GM12878 (cell line): Measurements from ENCODE around the gene DRAXIN. TPM values are rescaled to one million over a fixed set of nuclear protein-coding genes. Genes with fewer than 3 reads are reported as not detected.

Experiments
- ATAC-seq: fragments of 200-7000 bp; cut with Tn5 transposase; 3 replicates; pipeline ENCODE4 v1.9.1; 2020; ENCODE audit warnings: mild to moderate bottlenecking, moderate library complexity
- BruUV-seq: library from RNA; stranded (reverse); fragments of 400-500 nt; replicated peaks from 2 replicates; lab custom pipeline; 2021; lab: Mats Ljungman, UMichigan
- CTCF ChIA-PET: fragments of 300-600 bp; sonication (Branson Sonifier 250); formaldehyde crosslinking; extraction: SDS; loops from one replicate; lab custom pipeline; 2021; ENCODE audit warnings: inconsistent platforms; lab: Yijun Ruan, JAX
- POLR2A ChIA-PET: fragments of 350-600 bp; formaldehyde crosslinking; extraction: SDS; loops from one replicate; lab custom pipeline; 2021; ENCODE audit warnings: inconsistent platforms; lab: Charles Lee
- RAD21 ChIA-PET: fragments of 300-600 bp; sonication (Branson Sonifier 250); formaldehyde crosslinking; loops from one replicate; lab custom pipeline; 2023; ENCODE audit warnings: antibody characterized with exemption; ENCODE audit not compliant: unreplicated experiment; lab: Charles Lee
- SMC1A ChIA-PET: fragments of 300-600 bp; sonication (Branson Sonifier 250); formaldehyde crosslinking; loops from one replicate; lab custom pipeline; 2023; ENCODE audit not compliant: unreplicated experiment, uncharacterized antibody; lab: Charles Lee
- DNase-seq: peaks from one replicate; pipeline ENCODE4 v3.0.0-alpha.2; 2011; ENCODE audit warnings: low read depth, low spot score
- FAIRE-seq: peaks from 3 replicates; lab custom pipeline; 2011; peaks lifted over from hg19 to GRCh38; lab: Jason Lieb, UNC
- H2AFZ ChIP-seq: 2 replicates; pipeline ENCODE4 v1.6.0; 2011; ENCODE audit warnings: low read depth, low read length, control low read depth; ENCODE audit not compliant: control insufficient read depth
- H3K27ac ChIP-seq: 2 replicates; pipeline ENCODE4 v1.5.1; 2011; ENCODE audit warnings: control low read depth; ENCODE audit not compliant: control insufficient read depth, insufficient read depth
- H3K27me3 ChIP-seq, 2 experiments: replicated peaks in 1 of 2; 2 replicates each; pipeline versions ENCODE4 v1.6.0 to v1.6.1; 2011; ENCODE audit warnings: low read length in 1 of 2; ENCODE audit not compliant: control insufficient read depth in 2 of 2, insufficient read depth in 2 of 2
- H3K36me3 ChIP-seq, 2 experiments: 2 replicates each; pipeline ENCODE4 v1.5.1; 2011; ENCODE audit warnings: low read length in 1 of 2; ENCODE audit not compliant: control insufficient read depth in 2 of 2, insufficient read depth in 2 of 2
- H3K4me1 ChIP-seq: 2 replicates; pipeline ENCODE4 v1.6.1; 2011; ENCODE audit warnings: mild to moderate bottlenecking, low read length, moderate library complexity, mixed read lengths; ENCODE audit not compliant: control insufficient read depth, insufficient read depth
- H3K4me2 ChIP-seq: 2 replicates; pipeline ENCODE4 v1.6.0; 2011; ENCODE audit warnings: control low read depth; ENCODE audit not compliant: control insufficient read depth, insufficient read depth
- H3K4me3 ChIP-seq: fragments of 200-600 bp; sonication (generic); 2 replicates; pipeline ENCODE4 v1.5.1; 2016
- H3K79me2 ChIP-seq: 2 replicates; pipeline ENCODE4 v1.6.0; 2011; ENCODE audit warnings: low read length; ENCODE audit not compliant: control insufficient read depth, insufficient read depth
- H3K9ac ChIP-seq: 2 replicates; pipeline ENCODE4 v1.8.0; 2011; ENCODE audit warnings: low read length, control low read depth, mixed read lengths; ENCODE audit not compliant: control insufficient read depth, insufficient read depth
- H3K9me3 ChIP-seq: replicated peaks from 3 replicates; pipeline ENCODE4 v1.5.1; 2011; ENCODE audit warnings: mild to moderate bottlenecking, low read length; ENCODE audit not compliant: control insufficient read depth, insufficient read depth
- H4K20me1 ChIP-seq: 2 replicates; pipeline ENCODE4 v1.6.0; 2011; ENCODE audit not compliant: control insufficient read depth, insufficient read depth
- ASH2L ChIP-seq: fragments of 300-600, 200-600 bp; sonication (generic); IDR thresholded peaks from 2 replicates; pipeline ENCODE4 v1.6.1; 2017; ENCODE audit warnings: low read depth, mild to moderate bottlenecking, borderline replicate concordance
- FOXM1 ChIP-seq: IDR thresholded peaks from 2 replicates; pipeline ENCODE4 v1.6.1; 2012; ENCODE audit warnings: low read depth, mild to moderate bottlenecking, inconsistent platforms, low read length, moderate library complexity
- HCFC1 ChIP-seq: fragments of 150-350 bp; IDR thresholded peaks from 2 replicates; pipeline ENCODE4 v1.6.1; 2014; ENCODE audit warnings: low read length
- JUNB ChIP-seq: IDR thresholded peaks from 2 replicates; pipeline ENCODE4 v1.6.1; 2016; ENCODE audit warnings: antibody characterized with exemption, mild to moderate bottlenecking
- KDM1A ChIP-seq: fragments of 200-600 bp; sonication (generic); IDR thresholded peaks from 2 replicates; pipeline ENCODE4 v1.6.1; 2016; ENCODE audit warnings: borderline replicate concordance
- NFIC ChIP-seq: IDR thresholded peaks from 2 replicates; pipeline ENCODE4 v1.6.1; 2012; ENCODE audit warnings: low read depth, mild to moderate bottlenecking, inconsistent platforms, low read length, moderate library complexity
- NRF1 ChIP-seq: conservative IDR thresholded peaks from 2 replicates; pipeline ENCODE4 v1.6.1; 2011; ENCODE audit warnings: mild to moderate bottlenecking, low read depth, low read length, improper control_type of control experiment
- PAX5 ChIP-seq: IDR thresholded peaks from 2 replicates; pipeline ENCODE4 v1.6.1; 2011; ENCODE audit warnings: low read depth, low read length, borderline replicate concordance
- SP1 ChIP-seq: IDR thresholded peaks from one replicate; pipeline ENCODE4 v1.6.1; 2011; ENCODE audit warnings: low read depth, low read length
- SUZ12 ChIP-seq: fragments of 200-600 bp; sonication (generic); IDR thresholded peaks from one replicate; pipeline ENCODE4 v1.6.1; 2018; ENCODE audit warnings: antibody characterized with exemption, mild to moderate bottlenecking; ENCODE audit not compliant: unreplicated experiment
- ZNF207 ChIP-seq: fragments of 450-650 bp; IDR thresholded peaks from 2 replicates; pipeline ENCODE4 v1.6.1; 2014; ENCODE audit warnings: antibody characterized with exemption, mild to moderate bottlenecking, borderline replicate concordance
- ZNF622 ChIP-seq: fragments of 450-650 bp; IDR thresholded peaks from 2 replicates; pipeline ENCODE4 v1.6.1; 2017; ENCODE audit warnings: mild to moderate bottlenecking, inconsistent platforms
- ZZZ3 ChIP-seq: IDR thresholded peaks from 2 replicates; pipeline ENCODE4 v1.6.1; 2011; ENCODE audit warnings: low read depth; ENCODE audit not compliant: control insufficient read depth, insufficient read length
- WGBS: methylation state at CpG from one replicate; pipeline ENCODE4 v1.1.6; 2016; ENCODE audit warnings: low lambda C conversion rate; ENCODE audit not compliant: insufficient replicate concordance, insufficient coverage; ENCODE audit errors: missing lambda C conversion rate; 5-methylcytosine and 5-hydroxymethylcytosine counted together
- in situ Hi-C: fragments of 300-500 bp; cut with MboI; formaldehyde crosslinking; loops from 9 replicates; pipeline ENCODE4 v1.14.3; 2018; ENCODE audit warnings: mixed read lengths
- intact Hi-C: fragments of 100-400 bp; cut with micrococcal nuclease; formaldehyde crosslinking; loops from one replicate; pipeline ENCODE4 v1.14.2; 2022; ENCODE audit not compliant: unreplicated experiment
- polyA plus RNA-seq, 11 experiments: library from polyadenylated mRNA; depleted of rRNA in 4 of 11; unstranded in 6 of 11; stranded (reverse) in 5 of 11; fragments of >200 nt; fragmentation: Nextera tagmentation in 4 of 11; fragmentation: Illumina TruSeq in 1 of 11; extraction: Ambion mirVana in 4 of 11; extraction: Trizol in 1 of 11; gene quantifications; 1 replicate in 1 of 11; 2 replicates in 10 of 11; pipeline versions ENCODE4 v1.2.1 to v1.2.3, GENCODE V29; 2011 to 2016; ENCODE audit warnings: inconsistent platforms in 2 of 11, missing spikeins in 2 of 11, low read depth in 1 of 11
- total RNA-seq, 4 experiments: library from RNA; depleted of rRNA in 3 of 4; stranded (reverse); fragments of >200 nt in 3 of 4; fragmentation: Illumina TruSeq in 1 of 4; extraction: Trizol in 1 of 4; gene quantifications; 2 replicates each; pipeline versions ENCODE4 v1.2.1 to v1.2.3, GENCODE V29; 2013 to 2021

Gene DRAXIN
- total and polyA plus RNA-seq, 10 of the 15 experiments (the other 5 are each of a cell fraction or from before 2014, with no cell fraction given) = 0.01 to 0.05 (median 0.03) TPM; not detected in 3

DNA sequence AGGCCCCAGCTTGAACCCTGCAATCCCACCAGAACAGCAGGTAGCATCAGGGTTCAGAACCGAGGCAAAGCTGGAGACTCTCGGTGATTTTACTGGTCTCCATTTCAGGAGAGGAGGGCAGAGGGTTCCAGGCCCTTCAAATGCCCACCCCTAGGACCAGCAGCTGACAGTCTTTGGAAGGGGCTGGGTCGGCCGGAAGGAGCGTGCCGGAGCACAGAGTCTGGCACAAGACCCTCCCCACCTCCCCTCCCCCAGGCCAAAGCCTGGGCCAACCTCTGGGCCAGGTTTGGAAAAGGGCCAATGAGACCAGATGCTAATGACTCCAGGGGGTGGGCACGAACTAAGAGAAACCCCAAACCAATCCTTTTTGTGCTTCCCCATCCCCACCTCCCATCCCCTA, 44.2 kb upstream of the DRAXIN start:
- no peak for TF ChIP-seq NRF1
- TF ChIP-seq KDM1A = no peak
- no peak for TF ChIP-seq NFIC
- no peak for TF ChIP-seq ZNF622
- no peak for TF ChIP-seq JUNB
- no peak for TF ChIP-seq ASH2L
- no peak for TF ChIP-seq PAX5
- TF ChIP-seq SUZ12 = no peak
- no peak for TF ChIP-seq HCFC1
- TF ChIP-seq SP1 = no peak
- TF ChIP-seq ZZZ3 = no peak
- TF ChIP-seq FOXM1 = no peak
- no peak for TF ChIP-seq ZNF207
- TF ChIP-seq, all 136 proteins: peak for 0
- POLR2A ChIA-PET = no interaction called here
- FAIRE-seq (no peak), ATAC-seq (no peak), DNase-seq (no peak)
- no peak overlapping the region for H3K27ac ChIP-seq
- no TSS peak for BruUV-seq
- no peak overlapping the region for H3K4me2 ChIP-seq
- H3K9ac ChIP-seq = no peak overlapping the region
- CTCF ChIA-PET = interaction anchor here (0.7 to 1.9 kb wide), 3 partner anchors 60 to 609 kb away, joined by 3 to 14 read pairs (median 3); no protein-coding TSS in a partner anchor
- H3K79me2 ChIP-seq = no peaks in the 10 kb centered on the region
- RAD21 ChIA-PET = no interaction called here
- WGBS = 24% methylated on average over 7 of the region's 7 CpGs
- H2AFZ ChIP-seq = no peak overlapping the region
- H4K20me1 ChIP-seq = no peaks in the 10 kb centered on the region
- H3K4me1 ChIP-seq = no peaks in the 10 kb centered on the region
- SMC1A ChIA-PET = interaction anchor here (1.0 kb wide), 1 partner anchor 72 kb away, joined by 3 read pairs; no protein-coding TSS in a partner anchor
- no peak overlapping the region for H3K4me3 ChIP-seq
- no peaks in the 10 kb centered on the region for H3K9me3 ChIP-seq
- intact Hi-C loops = no loop called here
- no peaks in the 10 kb centered on the region for H3K36me3 ChIP-seq
- in situ Hi-C loops = no loop called here
- H3K27me3 ChIP-seq = no peaks in the 10 kb centered on the region; a peak in 2 of 4 replicates
